CD4-positive, alpha-beta T cell treated with Interleukin-2 at 100 ng/mL for 4 hours (primary cell): ENCODE results near the gene ILK.
A peak's percentile ranks its signal among the peaks of the same experiment; 100 is the strongest.

ENCODE experiments used
- DNase-seq: peaks from one replicate; pipeline ENCODE4 v3.0.0-alpha.2; 2020; ENCODE audit warnings: low spot score

The ILK gene

DNA sequence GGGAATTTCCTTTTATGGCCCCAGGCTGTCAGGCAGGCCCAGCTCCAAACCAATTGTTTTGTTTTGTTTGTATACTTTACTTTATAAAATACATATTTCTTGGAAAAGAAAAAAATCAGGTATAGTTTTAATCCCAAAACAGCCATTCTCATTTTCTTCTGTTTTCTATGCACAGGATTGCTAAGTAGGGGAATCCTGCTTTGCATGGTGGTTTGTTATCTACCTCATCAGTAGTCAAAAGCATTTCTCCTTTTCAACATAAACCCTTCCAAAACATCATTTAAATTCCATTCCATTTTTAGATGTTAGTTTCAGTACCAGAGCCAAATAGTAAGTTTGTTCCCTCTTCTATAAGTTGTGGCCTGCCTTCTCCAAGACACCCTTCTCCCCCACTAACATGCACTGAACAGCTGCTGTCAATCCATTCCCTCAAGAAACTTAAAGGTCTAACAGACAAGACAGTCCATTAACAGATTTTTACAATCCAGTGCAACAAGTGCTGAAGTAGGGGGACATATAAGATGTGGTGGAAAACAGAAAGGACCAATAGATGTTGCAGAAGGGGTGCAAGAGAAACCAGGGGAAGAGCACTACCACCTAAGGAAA lies 3.7 kb downstream of the ILK start:
- no peak for DNase-seq

GRCh38 chr11:6608011-6608410 lies 4.4 kb downstream of the ILK start:
- DNase-seq: no peak

- DNase-seq: no peak
Observed at GRCh38 chr11:6608726-6609501, 5.3 kb downstream of the ILK start.

- DNase-seq: no peak
Observed at GRCh38 chr11:6609502-6610015, 6.0 kb downstream of the ILK start.

GRCh38 chr11:6610591-6610990 lies 7.0 kb downstream of the ILK start:
- no peak for DNase-seq

DNA sequence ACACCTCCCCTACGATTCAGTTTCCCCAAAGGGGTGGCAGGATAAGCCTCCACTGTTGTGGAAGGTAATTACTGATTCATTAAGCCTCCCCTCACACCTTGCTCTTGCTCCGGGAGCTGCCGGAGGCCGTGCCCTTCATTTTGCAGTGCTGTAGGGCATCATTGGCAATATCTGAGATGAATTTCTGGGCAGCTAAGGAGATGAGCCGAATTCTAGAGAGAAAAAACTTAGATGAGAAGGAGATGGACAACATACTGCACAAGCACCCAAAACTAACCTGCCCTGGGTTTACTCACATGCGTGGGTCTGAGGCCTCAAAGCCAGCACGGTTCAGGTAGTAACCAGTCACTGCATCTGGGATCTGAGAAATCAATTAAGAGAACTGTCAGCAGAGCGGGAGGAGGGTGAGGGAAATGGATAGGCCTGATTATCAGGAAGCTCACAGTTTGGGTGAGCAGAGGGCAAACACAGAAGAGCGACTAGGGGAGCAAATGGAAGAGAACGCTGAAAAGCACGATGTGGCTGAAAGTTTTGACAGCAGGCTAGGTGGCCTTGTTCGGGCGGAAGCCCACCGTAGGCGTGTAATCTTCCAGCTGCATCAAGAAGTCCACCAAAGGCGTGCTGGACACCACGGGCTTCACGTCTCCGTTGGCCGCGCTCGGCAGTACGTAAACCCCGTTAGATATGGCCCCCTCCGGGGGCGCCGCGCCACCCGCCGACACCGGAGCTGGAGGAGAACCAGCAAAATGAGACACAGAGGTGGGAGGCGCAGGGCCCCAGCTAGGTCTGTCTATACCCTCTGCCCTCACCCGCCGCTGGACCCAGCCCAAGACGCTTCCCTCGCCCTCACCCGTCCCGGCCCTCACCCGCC lies 7.8 kb downstream of the ILK start:
- DNase-seq: peak; percentile 26

DNA sequence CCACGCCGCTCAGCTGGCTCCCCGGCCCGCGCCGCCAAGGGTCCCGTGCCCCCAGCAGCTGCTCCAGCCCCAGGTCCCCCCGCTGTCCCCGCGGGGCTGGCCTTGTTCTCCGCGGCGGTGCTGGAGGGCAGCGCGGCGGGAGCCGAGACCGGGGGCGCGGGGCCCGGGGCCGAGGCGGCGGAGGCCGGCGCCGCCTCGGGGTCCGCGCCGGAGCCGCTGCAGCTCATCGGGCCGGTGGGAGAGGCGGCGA lies 8.3 kb downstream of the ILK start:
- DNase-seq: no peak

DNA sequence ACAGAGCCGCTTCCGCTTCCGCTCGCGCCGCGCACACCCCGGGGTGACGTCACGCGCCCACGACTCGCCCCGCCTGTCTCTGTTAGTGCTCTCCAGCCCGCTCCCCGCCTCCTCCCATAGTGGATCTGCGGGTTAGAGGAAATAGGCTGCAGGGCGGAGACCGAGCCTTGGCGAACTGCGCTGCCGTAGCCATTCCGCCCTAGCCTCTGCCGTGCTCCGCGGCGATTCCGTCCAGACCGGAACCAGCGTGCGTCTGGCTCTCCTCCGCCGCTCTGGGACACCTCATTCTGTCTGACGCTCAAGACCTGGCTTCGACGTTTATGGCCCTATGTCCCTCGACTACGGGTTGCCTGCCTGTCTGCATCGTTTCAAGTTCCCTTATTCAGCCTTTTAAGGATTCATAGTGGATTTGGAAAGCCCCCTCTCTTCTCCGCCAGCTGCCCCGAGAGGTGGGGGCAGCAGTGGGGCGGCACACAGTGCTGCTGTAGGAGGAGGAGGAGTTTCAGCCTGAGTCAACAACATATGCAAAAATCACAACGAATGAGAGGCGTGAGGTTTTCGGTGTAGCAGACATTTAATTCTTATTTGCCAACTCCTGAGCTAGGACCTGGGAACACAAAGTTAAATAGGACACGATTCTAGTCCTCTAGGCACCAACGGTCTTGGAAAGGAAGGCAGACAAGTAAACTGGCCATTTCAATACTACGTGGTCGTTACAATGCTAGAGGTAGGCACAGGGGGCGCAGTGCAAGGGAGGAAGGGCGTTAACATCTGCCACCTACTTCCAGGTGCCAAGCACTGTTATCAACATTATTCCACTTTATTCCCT lies 8.9 kb downstream of the ILK start, which contains the start of gene TAF10:
TSS of gene TAF10 (minus strand) at position 4 of the 829 bp plus-strand sequence. CDS start 27 bp downstream, outside the sequence.
- peak; percentile 95 for DNase-seq

DNA sequence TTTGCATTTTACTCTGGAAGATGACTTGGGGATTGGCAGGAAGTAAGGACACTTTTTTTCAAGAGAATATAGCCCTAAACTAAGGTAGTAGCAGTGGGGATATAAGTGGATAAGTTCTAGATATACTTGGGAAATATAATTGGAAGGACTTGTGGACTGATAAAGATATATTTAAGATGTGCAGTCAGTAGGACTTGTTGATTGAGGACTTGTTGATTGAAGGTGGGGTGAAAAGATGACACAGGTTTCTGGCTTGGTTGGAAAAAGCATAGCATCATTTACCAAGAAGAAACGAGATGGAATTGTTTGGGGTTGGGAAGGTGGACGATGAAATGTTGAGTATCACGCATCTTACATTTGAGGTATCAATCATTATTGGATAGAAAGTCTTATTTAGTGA lies 9.9 kb downstream of the ILK start:
- no peak for DNase-seq

DNA sequence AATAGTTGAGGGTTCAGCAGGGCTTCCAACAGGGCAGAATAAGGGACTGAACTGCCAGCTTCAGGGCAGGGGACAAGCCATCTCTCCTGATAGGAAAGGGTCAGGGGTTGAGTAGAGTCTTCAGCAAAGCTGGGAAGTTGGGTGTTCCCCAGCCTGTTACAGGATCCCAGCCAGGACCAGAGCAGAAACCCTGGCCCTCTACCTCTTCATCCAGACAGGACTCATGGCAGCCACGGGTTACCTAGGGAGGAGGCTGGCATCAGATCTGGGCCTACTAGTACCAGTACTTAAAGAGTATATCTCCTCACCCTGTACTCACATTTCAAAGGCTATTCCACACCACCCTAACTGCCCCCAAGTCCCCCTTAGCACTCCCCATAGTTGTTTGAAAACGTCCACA lies 10.9 kb downstream of the ILK start:
- no peak for DNase-seq

DNA sequence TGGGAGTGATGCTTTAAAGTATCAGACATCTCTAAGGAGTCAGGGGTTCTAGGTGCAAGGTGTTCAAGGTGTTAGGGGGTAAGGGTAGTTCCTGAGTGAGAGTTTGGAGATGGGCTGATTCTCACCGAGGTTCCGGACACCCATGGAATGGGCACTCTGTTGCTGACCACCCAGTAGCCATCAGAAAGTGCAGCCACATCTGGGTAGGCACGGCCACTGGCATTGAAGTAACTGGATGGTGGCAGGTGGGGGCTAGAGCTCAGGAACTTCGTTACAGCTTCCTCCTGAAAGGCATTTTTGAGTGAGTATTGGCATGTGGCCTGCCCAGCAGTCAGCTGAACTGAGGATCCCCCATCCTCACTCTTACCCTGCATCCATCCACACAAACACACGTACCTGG lies 11.5 kb downstream of the ILK start:
- no peak for DNase-seq

- DNase-seq: no peak
Observed at GRCh38 chr11:6615882-6616585, 12.5 kb downstream of the ILK start.

- no peak for DNase-seq
Observed at GRCh38 chr11:6616596-6617250, 13.1 kb downstream of the ILK start.

GRCh38 chr11:6617315-6617781 lies 13.8 kb downstream of the ILK start:
- no peak for DNase-seq

DNA sequence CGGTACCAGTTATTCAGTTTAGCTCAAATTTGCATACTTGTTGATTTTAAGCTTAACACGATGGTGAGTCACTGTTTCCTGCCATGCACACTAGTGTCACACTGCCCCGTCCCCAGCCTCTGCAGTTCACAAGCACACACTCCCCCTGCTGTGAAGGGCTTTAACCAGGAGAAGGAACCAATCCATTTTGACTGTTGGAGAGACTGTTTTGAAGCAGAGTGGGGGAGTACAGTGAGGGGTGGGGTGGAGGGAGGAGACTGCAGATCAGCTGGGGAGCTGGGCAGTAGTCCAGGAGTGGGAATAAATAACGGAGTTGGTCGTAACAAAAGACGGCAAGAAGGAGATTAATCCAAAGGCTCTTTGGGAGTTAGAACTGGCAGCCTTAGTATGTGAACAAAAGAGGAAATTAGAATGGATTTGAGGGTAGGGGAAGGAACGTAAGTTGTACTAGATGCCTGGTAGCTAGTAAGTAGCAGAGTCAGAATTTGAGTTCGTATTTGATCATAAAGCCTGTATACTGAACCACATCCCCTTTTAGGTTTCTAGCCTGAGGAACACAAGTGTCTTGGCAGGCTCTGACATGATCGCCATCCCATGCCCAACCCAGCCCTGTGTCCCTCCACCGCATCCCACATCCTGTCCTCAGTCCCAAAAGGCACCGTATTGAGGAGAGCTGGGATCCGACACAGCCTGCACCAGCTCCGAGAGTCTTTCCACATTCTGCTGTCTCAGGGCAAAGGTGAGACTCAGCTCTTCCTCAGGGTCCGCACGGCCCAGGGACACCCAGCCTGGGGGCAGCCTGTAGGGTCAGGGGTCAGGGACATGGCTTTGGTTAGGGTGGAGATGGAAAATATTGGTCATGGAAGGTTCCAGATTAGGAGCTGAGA lies 14.8 kb downstream of the ILK start:
- DNase-seq: peak; percentile 84

GRCh38 chr11:6619004-6619745 lies 15.6 kb downstream of the ILK start, which contains the start of gene TPP1:
Gene TPP1, minus strand, starts transcription at chr11:6619422. Its CDS starts 22 bp downstream, at chr11:6619400.
- peak; percentile 93 for DNase-seq

- DNase-seq: no peak
Observed at GRCh38 chr11:6620636-6621035, 17.1 kb downstream of the ILK start.

GRCh38 chr11:6621711-6622211 lies 18.2 kb downstream of the ILK start:
- DNase-seq: no peak
